ENCODE data around the gene TUBGCP2. TPM values are rescaled to one million over a fixed set of nuclear protein-coding genes. Genes with fewer than 3 reads are reported as not detected.

The TUBGCP2 gene
- total and polyA plus RNA-seq, 2 of the 13 experiments (the other 11 are each of a cell fraction or from before 2014, with no cell fraction given), result 21.3 to 34.5 TPM

GRCh38 chr10:133357285-133358161, 48.9 kb upstream of the TUBGCP2 start, which contains the start of gene FUOM (continued):
- TF ChIP-seq, protein P1, sequence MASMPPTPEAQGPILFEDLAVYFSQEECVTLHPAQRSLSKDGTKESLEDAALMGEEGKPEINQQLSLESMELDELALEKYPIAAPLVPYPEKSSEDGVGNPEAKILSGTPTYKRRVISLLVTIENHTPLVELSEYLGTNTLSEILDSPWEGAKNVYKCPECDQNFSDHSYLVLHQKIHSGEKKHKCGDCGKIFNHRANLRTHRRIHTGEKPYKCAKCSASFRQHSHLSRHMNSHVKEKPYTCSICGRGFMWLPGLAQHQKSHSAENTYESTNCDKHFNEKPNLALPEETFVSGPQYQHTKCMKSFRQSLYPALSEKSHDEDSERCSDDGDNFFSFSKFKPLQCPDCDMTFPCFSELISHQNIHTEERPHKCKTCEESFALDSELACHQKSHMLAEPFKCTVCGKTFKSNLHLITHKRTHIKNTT (CRISPR knock-in tag; IDR thresholded peaks at IDR 0.05), result no peak
- TF ChIP-seq ZNF547 (CRISPR knock-in tag; IDR thresholded peaks at IDR 0.05), result 0 out of 2 replicates have a peak, but pooled peaks have one; percentile 55
- no peak for TF ChIP-seq HCFC1 (IDR thresholded peaks at IDR 0.05; ENCODE audit: low read depth, low read length)
- peak in 1 of 2 experiments; percentile 55; a peak in 1 of 4 replicates for TF ChIP-seq KLF16 (CRISPR knock-in tag; IDR thresholded peaks at IDR 0.05)
- TF ChIP-seq, protein P2, sequence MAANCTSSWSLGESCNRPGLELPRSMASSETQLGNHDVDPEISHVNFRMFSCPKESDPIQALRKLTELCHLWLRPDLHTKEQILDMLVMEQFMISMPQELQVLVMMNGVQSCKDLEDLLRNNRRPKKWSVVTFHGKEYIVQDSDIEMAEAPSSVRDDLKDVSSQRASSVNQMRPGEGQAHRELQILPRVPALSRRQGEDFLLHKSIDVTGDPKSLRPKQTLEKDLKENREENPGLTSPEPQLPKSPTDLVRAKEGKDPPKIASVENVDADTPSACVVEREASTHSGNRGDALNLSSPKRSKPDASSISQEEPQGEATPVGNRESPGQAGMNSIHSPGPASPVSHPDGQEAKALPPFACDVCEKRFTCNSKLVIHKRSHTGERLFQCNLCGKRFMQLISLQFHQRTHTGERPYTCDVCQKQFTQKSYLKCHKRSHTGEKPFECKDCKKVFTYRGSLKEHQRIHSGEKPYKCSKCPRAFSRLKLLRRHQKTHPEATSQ (CRISPR knock-in tag; IDR thresholded peaks at IDR 0.05; ENCODE audit: borderline replicate concordance), result peak; percentile 67; the same call in 1 of the 2 replicates
- peak; percentile 73 for TF ChIP-seq AGO2 (optimal IDR thresholded peaks at IDR 0.05; ENCODE audit: low read depth, low read length)
- TF ChIP-seq KAT7 (CRISPR knock-in tag; IDR thresholded peaks at IDR 0.05; ENCODE audit: borderline replicate concordance), result no peak; the same call in 1 of the 2 replicates
- TF ChIP-seq ZNF292 (CRISPR knock-in tag; IDR thresholded peaks at IDR 0.05; ENCODE audit: borderline replicate concordance, low read depth), result 0 out of 2 replicates have a peak, but pooled peaks have one; percentile 6
- no peak for TF ChIP-seq SMC3 (IDR thresholded peaks at IDR 0.05; ENCODE audit: low read length)
- peak; percentile 67; the same call in 1 of the 2 replicates for TF ChIP-seq ZNF784 (CRISPR knock-in tag; IDR thresholded peaks at IDR 0.05; ENCODE audit: borderline replicate concordance)
- no peak for TF ChIP-seq CHD2 (IDR thresholded peaks at IDR 0.05; ENCODE audit: low read depth, low read length)
- TF ChIP-seq ZNF430 (CRISPR knock-in tag; IDR thresholded peaks at IDR 0.05), result no peak
- TF ChIP-seq ZNF501 (CRISPR knock-in tag; IDR thresholded peaks at IDR 0.05), result peak; percentile 1; the same call in 1 of the 2 replicates
- TF ChIP-seq ZSCAN30 (CRISPR knock-in tag; IDR thresholded peaks at IDR 0.05), result no peak
- no peak for TF ChIP-seq MED13 (CRISPR knock-in tag; IDR thresholded peaks at IDR 0.05)
- peak; percentile 86 for TF ChIP-seq ZNF263 (CRISPR knock-in tag; IDR thresholded peaks at IDR 0.05)
- TF ChIP-seq, protein P3, sequence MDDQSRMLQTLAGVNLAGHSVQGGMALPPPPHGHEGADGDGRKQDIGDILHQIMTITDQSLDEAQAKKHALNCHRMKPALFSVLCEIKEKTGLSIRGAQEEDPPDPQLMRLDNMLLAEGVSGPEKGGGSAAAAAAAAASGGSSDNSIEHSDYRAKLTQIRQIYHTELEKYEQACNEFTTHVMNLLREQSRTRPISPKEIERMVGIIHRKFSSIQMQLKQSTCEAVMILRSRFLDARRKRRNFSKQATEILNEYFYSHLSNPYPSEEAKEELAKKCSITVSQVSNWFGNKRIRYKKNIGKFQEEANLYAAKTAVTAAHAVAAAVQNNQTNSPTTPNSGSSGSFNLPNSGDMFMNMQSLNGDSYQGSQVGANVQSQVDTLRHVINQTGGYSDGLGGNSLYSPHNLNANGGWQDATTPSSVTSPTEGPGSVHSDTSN (CRISPR knock-in tag; IDR thresholded peaks at IDR 0.05; ENCODE audit: borderline replicate concordance), result no peak; the same call in 1 of the 2 replicates
- TF ChIP-seq KDM4B (CRISPR knock-in tag; IDR thresholded peaks at IDR 0.05), result no peak
- TF ChIP-seq ZNF605 (CRISPR knock-in tag; IDR thresholded peaks at IDR 0.05), result 0 out of 2 replicates have a peak, but pooled peaks have one; percentile 45
- TF ChIP-seq ZNF549 (CRISPR knock-in tag; IDR thresholded peaks at IDR 0.05), result no peak
